ENCODE data around the gene PARD3B. TPM values are rescaled to one million over a fixed set of nuclear protein-coding genes. Genes with fewer than 3 reads are reported as not detected.

Gene PARD3B
- total and polyA plus RNA-seq, 3 donors from 2014 or later, result 14.6 to 36.8 (median 29.6) TPM

DNA sequence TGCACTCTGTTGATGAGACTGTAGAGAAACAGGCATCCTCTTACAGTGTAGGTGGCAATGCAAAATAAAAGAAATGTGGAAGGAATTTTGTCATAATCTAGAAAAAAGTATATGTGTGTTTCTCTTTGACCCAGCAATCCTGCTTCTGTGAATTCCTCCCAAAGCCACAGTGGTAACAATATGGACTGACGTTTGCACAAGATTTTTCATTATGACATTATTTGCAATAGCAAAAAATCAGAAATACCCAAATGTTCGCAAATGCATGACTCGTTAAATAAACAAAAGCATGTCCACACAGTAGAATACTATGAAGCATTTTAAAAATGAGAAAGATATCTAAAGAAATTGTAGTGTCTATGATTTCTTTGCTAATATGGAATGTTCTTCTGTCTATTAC, 881.8 kb downstream of the PARD3B start:
- 91 to 92% methylated on average over 3 of the region's 3 CpGs for WGBS, 2 donors
- no peaks in the 10 kb centered on the region for H3K4me1 ChIP-seq
- H3K9me3 ChIP-seq, result no peaks in the 10 kb centered on the region
- DNase-seq, result no peak
- no peak overlapping the region for H3K27ac ChIP-seq
- no peaks in the 10 kb centered on the region for H3K27me3 ChIP-seq
- no peaks in the 10 kb centered on the region for H3K36me3 ChIP-seq (ENCODE audit: low read depth, missing control alignments)
- intact Hi-C loops (cut with DNase I; ENCODE audit: low total_unique reads), result no loop called here
- H3K4me3 ChIP-seq, result no peak overlapping the region
- TF ChIP-seq, protein P1, sequence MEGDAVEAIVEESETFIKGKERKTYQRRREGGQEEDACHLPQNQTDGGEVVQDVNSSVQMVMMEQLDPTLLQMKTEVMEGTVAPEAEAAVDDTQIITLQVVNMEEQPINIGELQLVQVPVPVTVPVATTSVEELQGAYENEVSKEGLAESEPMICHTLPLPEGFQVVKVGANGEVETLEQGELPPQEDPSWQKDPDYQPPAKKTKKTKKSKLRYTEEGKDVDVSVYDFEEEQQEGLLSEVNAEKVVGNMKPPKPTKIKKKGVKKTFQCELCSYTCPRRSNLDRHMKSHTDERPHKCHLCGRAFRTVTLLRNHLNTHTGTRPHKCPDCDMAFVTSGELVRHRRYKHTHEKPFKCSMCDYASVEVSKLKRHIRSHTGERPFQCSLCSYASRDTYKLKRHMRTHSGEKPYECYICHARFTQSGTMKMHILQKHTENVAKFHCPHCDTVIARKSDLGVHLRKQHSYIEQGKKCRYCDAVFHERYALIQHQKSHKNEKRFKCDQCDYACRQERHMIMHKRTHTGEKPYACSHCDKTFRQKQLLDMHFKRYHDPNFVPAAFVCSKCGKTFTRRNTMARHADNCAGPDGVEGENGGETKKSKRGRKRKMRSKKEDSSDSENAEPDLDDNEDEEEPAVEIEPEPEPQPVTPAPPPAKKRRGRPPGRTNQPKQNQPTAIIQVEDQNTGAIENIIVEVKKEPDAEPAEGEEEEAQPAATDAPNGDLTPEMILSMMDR (IDR thresholded peaks at IDR 0.05), result no peak
- no peak for TF ChIP-seq POLR2A (IDR thresholded peaks at IDR 0.05)

DNA sequence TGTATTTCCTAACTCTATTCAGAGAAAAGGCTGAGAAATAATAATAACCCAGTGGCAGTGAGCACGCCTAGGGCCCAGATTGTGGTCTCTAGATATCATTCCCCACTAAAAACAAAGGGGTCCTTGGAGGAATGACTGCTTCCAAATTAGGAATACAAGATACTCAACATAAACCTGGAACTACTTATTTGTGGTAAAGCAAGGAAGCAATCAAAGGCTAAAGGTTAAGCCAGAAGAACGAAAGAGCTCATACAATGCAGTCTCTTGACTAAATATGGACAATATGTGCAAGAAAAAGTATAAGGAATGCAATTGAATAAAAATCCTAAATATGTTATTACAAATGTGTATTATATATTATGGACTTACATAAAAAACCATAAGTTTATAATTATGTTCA, 883.5 kb downstream of the PARD3B start:
- Histone ChIP-seq H3K4me1 (no peaks in the 10 kb centered on the region), H3K4me3 (no peak overlapping the region), H3K27me3 (no peaks in the 10 kb centered on the region), H3K27ac (no peak overlapping the region), H3K9me3 (no peaks in the 10 kb centered on the region), H3K36me3 (ENCODE audit: low read depth, missing control alignments) (no peaks in the 10 kb centered on the region)
- no peak for TF ChIP-seq POLR2A (IDR thresholded peaks at IDR 0.05)
- TF ChIP-seq, protein P1 (IDR thresholded peaks at IDR 0.05), result no peak
- no peak for DNase-seq
- intact Hi-C loops (cut with DNase I; ENCODE audit: low total_unique reads), result no loop called here
- 84 to 95% methylated on average over 2 of the region's 2 CpGs for WGBS, 2 donors

DNA sequence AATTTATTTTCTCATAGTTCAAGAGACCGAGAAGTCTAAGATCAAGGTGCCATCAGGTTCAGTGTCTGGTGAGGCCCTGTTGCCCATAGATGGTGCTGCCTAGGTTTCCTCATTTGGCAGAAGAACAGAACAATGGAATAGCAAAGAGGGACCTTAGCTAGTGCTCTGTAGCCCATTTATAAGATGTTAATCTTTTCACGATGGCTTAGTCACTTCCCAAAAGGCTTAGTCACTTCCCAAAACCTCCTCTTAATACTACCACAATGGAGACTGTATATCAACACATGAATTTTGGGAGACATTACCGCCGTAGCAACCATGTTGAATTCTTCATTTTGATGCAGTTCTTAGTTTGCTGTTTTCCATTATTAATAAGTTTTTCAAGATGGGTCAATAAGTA, 890.7 kb downstream of the PARD3B start:
- Histone ChIP-seq H3K36me3 (ENCODE audit: low read depth, missing control alignments) (no peaks in the 10 kb centered on the region), H3K4me3 (no peak overlapping the region), H3K9me3 (no peaks in the 10 kb centered on the region), H3K4me1 (no peaks in the 10 kb centered on the region), H3K27ac (no peak overlapping the region), H3K27me3 (no peaks in the 10 kb centered on the region)
- no peak for TF ChIP-seq POLR2A (IDR thresholded peaks at IDR 0.05)
- TF ChIP-seq, protein P1 (IDR thresholded peaks at IDR 0.05), result no peak
- intact Hi-C loops (cut with DNase I; ENCODE audit: low total_unique reads), result no loop called here
- no peak for DNase-seq
- 82 to 97% methylated on average over 4 of the region's 4 CpGs for WGBS, 2 donors

DNA sequence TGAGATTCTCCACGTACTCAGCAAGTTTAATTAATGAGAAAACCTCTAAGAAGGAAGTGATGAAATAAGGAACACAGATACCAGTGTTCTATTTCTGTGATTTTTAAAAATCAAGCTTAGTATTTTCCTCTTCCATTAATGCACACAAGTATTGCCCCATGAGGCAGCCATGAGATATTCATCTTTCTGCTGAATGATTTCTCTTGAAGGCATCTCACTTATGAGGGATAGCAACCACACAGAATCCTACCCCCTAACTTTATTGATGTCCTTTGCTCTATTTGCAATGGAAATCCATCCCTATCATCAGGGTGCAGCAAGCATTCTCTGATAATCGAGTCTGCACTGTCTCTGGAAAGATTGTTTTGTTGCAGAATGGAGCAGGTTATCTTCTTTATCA, 893.0 kb downstream of the PARD3B start:
- H3K4me3 ChIP-seq, result no peak overlapping the region
- no peaks in the 10 kb centered on the region for H3K9me3 ChIP-seq
- H3K27ac ChIP-seq, result no peak overlapping the region
- H3K27me3 ChIP-seq, result no peaks in the 10 kb centered on the region
- no peak for DNase-seq
- no peaks in the 10 kb centered on the region for H3K4me1 ChIP-seq
- intact Hi-C loops (cut with DNase I; ENCODE audit: low total_unique reads), result no loop called here
- 50 to 65% methylated on average over 2 of the region's 2 CpGs for WGBS, 2 donors
- TF ChIP-seq, protein P1 (IDR thresholded peaks at IDR 0.05), result no peak
- TF ChIP-seq POLR2A (IDR thresholded peaks at IDR 0.05), result no peak
- no peaks in the 10 kb centered on the region for H3K36me3 ChIP-seq (ENCODE audit: low read depth, missing control alignments)

DNA sequence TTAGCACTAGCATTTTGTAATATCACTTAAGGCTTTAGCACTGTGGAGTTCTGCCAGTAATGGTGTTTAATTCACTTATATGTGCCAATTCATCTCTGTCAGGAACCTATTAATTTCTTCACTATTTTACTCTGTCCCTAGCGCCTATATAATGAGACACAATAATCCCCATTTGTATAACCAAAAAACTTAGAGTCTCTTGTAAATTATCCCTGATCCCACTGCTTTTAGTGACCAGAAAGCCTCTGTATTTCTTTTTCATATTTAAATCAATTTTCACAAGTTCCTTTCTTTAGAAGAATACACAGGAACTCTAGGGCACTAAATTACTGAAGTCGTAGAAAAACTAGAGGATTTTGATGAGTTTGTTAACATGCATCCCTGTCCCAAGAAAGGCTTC, 894.3 kb downstream of the PARD3B start:
- WGBS, 2 donors, result 80 to 88% methylated on average over 2 of the region's 2 CpGs
- Histone ChIP-seq H3K9me3 (no peaks in the 10 kb centered on the region), H3K27me3 (no peaks in the 10 kb centered on the region), H3K4me1 (no peaks in the 10 kb centered on the region), H3K36me3 (ENCODE audit: low read depth, missing control alignments) (no peaks in the 10 kb centered on the region), H3K27ac (no peak overlapping the region), H3K4me3 (no peak overlapping the region)
- no peak for DNase-seq
- intact Hi-C loops (cut with DNase I; ENCODE audit: low total_unique reads), result no loop called here
- TF ChIP-seq, protein P1 (IDR thresholded peaks at IDR 0.05), result no peak
- no peak for TF ChIP-seq POLR2A (IDR thresholded peaks at IDR 0.05)
